ENCODE results near the gene KIF3B. TPM values are rescaled to one million over a fixed set of nuclear protein-coding genes. Genes with fewer than 3 reads are reported as not detected.
"Not testable (repeated sequence)": the region's sequence is repeated elsewhere in the genome, so short reads cannot be mapped to it uniquely, and the experiment has no call there.

The KIF3B gene
- total RNA-seq, 4 donors from 2014 or later = 8.5 to 14.1 (median 11.4) TPM

GRCh38 chr20:32240205-32240604 lies 37.2 kb upstream of the KIF3B start:
- no peak for DNase-seq
- Histone ChIP-seq H3K27me3 (no peaks in the 10 kb centered on the region), H3K9me3 (no peaks in the 10 kb centered on the region), H3K36me3 (peaks cover 0 to 16% (median 0%) of the 10 kb centered on the region in 3 donors), H3K27ac (no peak overlapping the region), H3K4me1 (peaks cover 4 to 37% (median 5%) of the 10 kb centered on the region in 3 donors), H3K4me3 (no peak overlapping the region)
- 0% methylated on average over 1 of the region's 1 CpG for WGBS, 2 donors
- intact Hi-C loops (cut with DNase I) = no loop called here
- TF ChIP-seq POLR2A (IDR thresholded peaks at IDR 0.05) (no peak), CTCF (IDR thresholded peaks at IDR 0.05) (no peak)

DNA sequence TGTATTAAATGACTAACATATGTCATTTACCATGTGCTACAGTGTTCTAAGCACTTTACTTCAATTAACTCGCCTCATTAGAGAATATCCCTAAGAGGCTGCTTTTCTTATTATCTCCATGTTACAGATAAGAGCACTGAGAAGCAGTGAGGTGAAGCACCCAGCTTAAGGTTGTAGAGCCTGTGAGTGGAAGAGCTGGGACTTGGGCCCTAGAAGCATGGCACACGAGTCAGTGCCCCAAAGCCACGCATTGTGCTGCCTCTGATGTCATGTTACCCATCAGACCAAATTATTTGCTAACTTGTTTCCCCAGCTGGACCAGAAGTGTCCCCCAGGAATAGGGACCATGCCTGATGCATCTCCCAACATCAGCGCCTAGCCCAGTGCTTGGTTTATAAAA lies 35.6 kb upstream of the KIF3B start:
- Histone ChIP-seq H3K27me3 (no peaks in the 10 kb centered on the region), H3K36me3 (peaks cover 0 to 4% (median 0%) of the 10 kb centered on the region in 3 donors), H3K27ac (no peak overlapping the region), H3K4me1 (peaks cover 0 to 21% (median 0%) of the 10 kb centered on the region in 3 donors), H3K4me3 (no peak overlapping the region), H3K9me3 (no peaks in the 10 kb centered on the region)
- no peak for TF ChIP-seq CTCF (IDR thresholded peaks at IDR 0.05)
- no peak for TF ChIP-seq POLR2A (IDR thresholded peaks at IDR 0.05)
- DNase-seq = no peak
- intact Hi-C loops (cut with DNase I) = no loop called here
- 78 to 81% methylated on average over 3 to 4 of the region's 4 CpGs for WGBS, 2 donors

- no peak overlapping the region for H3K4me3 ChIP-seq
- H3K27me3 ChIP-seq = no peaks in the 10 kb centered on the region
- H3K36me3 ChIP-seq = no peaks in the 10 kb centered on the region
- H3K27ac ChIP-seq = no peak overlapping the region
- peaks cover 0 to 14% (median 0%) of the 10 kb centered on the region in 3 donors for H3K4me1 ChIP-seq
- TF ChIP-seq POLR2A (IDR thresholded peaks at IDR 0.05) = no peak
- TF ChIP-seq CTCF (IDR thresholded peaks at IDR 0.05) = no peak
- WGBS, 2 donors = 86 to 88% methylated on average over 4 to 6 of the region's 6 CpGs
- no peaks in the 10 kb centered on the region for H3K9me3 ChIP-seq
- no peak for DNase-seq
- intact Hi-C loops (cut with DNase I) = no loop called here
Observed at GRCh38 chr20:32244150-32244823, 33.2 kb upstream of the KIF3B start.

- WGBS, 2 donors = 74 to 79% methylated on average over 4 of the region's 4 CpGs
- Histone ChIP-seq H3K4me3 (no peak overlapping the region), H3K4me1 (peaks cover 0 to 9% (median 0%) of the 10 kb centered on the region in 3 donors), H3K27me3 (no peaks in the 10 kb centered on the region), H3K27ac (no peak overlapping the region), H3K9me3 (no peaks in the 10 kb centered on the region), H3K36me3 (no peaks in the 10 kb centered on the region)
- intact Hi-C loops (cut with DNase I) = no loop called here
- DNase-seq = no peak
- TF ChIP-seq CTCF (IDR thresholded peaks at IDR 0.05) (no peak), POLR2A (IDR thresholded peaks at IDR 0.05) (no peak)
Observed at GRCh38 chr20:32244959-32245358, 32.5 kb upstream of the KIF3B start.

- DNase-seq; H3K4me1 ChIP-seq; H3K4me3 ChIP-seq; H3K9me3 ChIP-seq; H3K27me3 ChIP-seq; intact Hi-C loops (cut with DNase I); H3K27ac ChIP-seq; H3K36me3 ChIP-seq: not testable (repeated sequence)
- 90 to 93% methylated on average over 5 of the region's 5 CpGs for WGBS, 2 donors
Observed at GRCh38 chr20:32246208-32246607, 31.2 kb upstream of the KIF3B start.

- Histone ChIP-seq H3K27ac (no peak overlapping the region), H3K27me3 (peaks cover 0 to 5% (median 0%) of the 10 kb centered on the region in 4 donors), H3K36me3 (no peaks in the 10 kb centered on the region), H3K4me3 (no peak overlapping the region), H3K4me1 (no peaks in the 10 kb centered on the region), H3K9me3 (no peaks in the 10 kb centered on the region)
- DNase-seq = no peak
- 68 to 71% methylated on average over 4 to 5 of the region's 5 CpGs for WGBS, 2 donors
- TF ChIP-seq POLR2A (IDR thresholded peaks at IDR 0.05) = no peak
- no peak for TF ChIP-seq CTCF (IDR thresholded peaks at IDR 0.05)
- intact Hi-C loops (cut with DNase I) = no loop called here
Observed at GRCh38 chr20:32248043-32248442, 29.4 kb upstream of the KIF3B start.
